ENCODE results near the gene PLAAT1. TPM values are rescaled to one million over a fixed set of nuclear protein-coding genes. Genes with fewer than 3 reads are reported as not detected.

Gene PLAAT1
- polyA plus RNA-seq, 1 experiment = not detected

GRCh38 chr3:193248848-193249468 lies 7.9 kb downstream of the PLAAT1 start:
- CTCF ChIA-PET = no interaction called here
- DNase-seq (ENCODE audit: low read depth, low spot score) = no peak
- TF ChIP-seq, protein P1, sequence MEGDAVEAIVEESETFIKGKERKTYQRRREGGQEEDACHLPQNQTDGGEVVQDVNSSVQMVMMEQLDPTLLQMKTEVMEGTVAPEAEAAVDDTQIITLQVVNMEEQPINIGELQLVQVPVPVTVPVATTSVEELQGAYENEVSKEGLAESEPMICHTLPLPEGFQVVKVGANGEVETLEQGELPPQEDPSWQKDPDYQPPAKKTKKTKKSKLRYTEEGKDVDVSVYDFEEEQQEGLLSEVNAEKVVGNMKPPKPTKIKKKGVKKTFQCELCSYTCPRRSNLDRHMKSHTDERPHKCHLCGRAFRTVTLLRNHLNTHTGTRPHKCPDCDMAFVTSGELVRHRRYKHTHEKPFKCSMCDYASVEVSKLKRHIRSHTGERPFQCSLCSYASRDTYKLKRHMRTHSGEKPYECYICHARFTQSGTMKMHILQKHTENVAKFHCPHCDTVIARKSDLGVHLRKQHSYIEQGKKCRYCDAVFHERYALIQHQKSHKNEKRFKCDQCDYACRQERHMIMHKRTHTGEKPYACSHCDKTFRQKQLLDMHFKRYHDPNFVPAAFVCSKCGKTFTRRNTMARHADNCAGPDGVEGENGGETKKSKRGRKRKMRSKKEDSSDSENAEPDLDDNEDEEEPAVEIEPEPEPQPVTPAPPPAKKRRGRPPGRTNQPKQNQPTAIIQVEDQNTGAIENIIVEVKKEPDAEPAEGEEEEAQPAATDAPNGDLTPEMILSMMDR (IDR thresholded peaks at IDR 0.05; ENCODE audit: low read depth, low read length) = no peak
- POLR2A ChIA-PET = no interaction called here
- Histone ChIP-seq H3K4me3 (ENCODE audit: low read depth, low read length) (no peak overlapping the region), H3K9me3 (ENCODE audit: control insufficient read depth, insufficient read depth, low read length) (no peaks in the 10 kb centered on the region), H3K27me3 (ENCODE audit: control insufficient read depth, insufficient read depth, low read length) (no peaks in the 10 kb centered on the region), H3K27ac (ENCODE audit: low read depth, low read length) (no peak overlapping the region)

DNA sequence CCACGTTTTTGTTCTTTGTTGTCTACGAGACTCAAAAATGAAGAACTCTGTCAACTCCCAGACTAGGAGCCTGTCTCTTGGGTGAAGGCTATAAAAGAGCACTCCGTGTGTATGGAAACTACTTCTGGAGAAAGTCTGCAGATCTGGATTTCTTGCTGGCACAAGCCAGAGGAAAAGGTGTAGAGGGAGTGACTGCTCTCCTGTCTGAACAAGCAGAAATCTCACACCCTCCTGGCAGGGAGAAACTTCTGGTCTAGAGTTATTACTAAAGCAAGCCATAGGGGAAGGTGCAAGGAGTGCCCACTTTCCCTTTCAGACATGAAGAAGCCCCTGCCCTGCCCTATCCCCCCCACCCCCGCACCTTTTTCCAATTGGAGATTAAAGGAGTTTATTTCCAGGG lies 9.5 kb downstream of the PLAAT1 start:
- Histone ChIP-seq H3K27ac (ENCODE audit: low read depth, low read length) (no peak overlapping the region), H3K27me3 (ENCODE audit: control insufficient read depth, insufficient read depth, low read length) (no peaks in the 10 kb centered on the region), H3K9me3 (ENCODE audit: control insufficient read depth, insufficient read depth, low read length) (no peaks in the 10 kb centered on the region), H3K4me3 (ENCODE audit: low read depth, low read length) (no peak overlapping the region)
- CTCF ChIA-PET = no interaction called here
- POLR2A ChIA-PET = no interaction called here
- no peak for DNase-seq (ENCODE audit: low read depth, low spot score)
- TF ChIP-seq, protein P1 (IDR thresholded peaks at IDR 0.05; ENCODE audit: low read depth, low read length) = no peak

GRCh38 chr3:193253986-193254660 lies 13.1 kb downstream of the PLAAT1 start:
- TF ChIP-seq, protein P1 (IDR thresholded peaks at IDR 0.05; ENCODE audit: low read depth, low read length) = no peak
- Histone ChIP-seq H3K9me3 (ENCODE audit: control insufficient read depth, insufficient read depth, low read length) (no peaks in the 10 kb centered on the region), H3K4me3 (ENCODE audit: low read depth, low read length) (no peak overlapping the region), H3K27ac (ENCODE audit: low read depth, low read length) (no peak overlapping the region), H3K27me3 (ENCODE audit: control insufficient read depth, insufficient read depth, low read length) (no peaks in the 10 kb centered on the region)
- ChIA-PET POLR2A (no interaction called here), CTCF (no interaction called here)
- no peak for DNase-seq (ENCODE audit: low read depth, low spot score)

DNA sequence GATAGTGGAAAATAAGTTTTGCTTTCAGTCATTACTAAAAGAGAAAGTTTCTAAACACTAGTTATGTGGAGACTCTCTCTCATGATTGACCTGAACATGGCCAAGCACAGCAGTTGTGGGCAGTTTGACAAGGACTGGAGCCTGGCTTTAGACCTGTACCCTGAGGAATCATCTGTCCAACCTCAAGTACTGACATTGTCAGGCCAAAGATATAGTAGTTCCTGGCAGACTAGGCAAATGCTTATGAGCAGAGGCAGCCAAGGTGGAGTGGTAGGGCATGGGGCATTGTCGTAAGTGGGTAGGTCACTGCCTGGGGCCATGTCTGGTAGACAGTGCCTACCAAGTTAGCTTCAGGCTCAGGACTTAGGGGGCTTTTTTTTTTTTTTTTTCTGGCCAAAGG lies 20.9 kb downstream of the PLAAT1 start:
- no peak overlapping the region for H3K27ac ChIP-seq (ENCODE audit: low read depth, low read length)
- H3K27me3 ChIP-seq (ENCODE audit: control insufficient read depth, insufficient read depth, low read length) = no peaks in the 10 kb centered on the region
- POLR2A ChIA-PET = no interaction called here
- DNase-seq (ENCODE audit: low read depth, low spot score) = no peak
- TF ChIP-seq, protein P1 (IDR thresholded peaks at IDR 0.05; ENCODE audit: low read depth, low read length) = no peak
- H3K4me3 ChIP-seq (ENCODE audit: low read depth, low read length) = no peak overlapping the region
- H3K9me3 ChIP-seq (ENCODE audit: control insufficient read depth, insufficient read depth, low read length) = no peaks in the 10 kb centered on the region
- CTCF ChIA-PET = no interaction called here

- DNase-seq (ENCODE audit: low read depth, low spot score) = no peak
- POLR2A ChIA-PET = no interaction called here
- Histone ChIP-seq H3K27me3 (ENCODE audit: control insufficient read depth, insufficient read depth, low read length) (no peaks in the 10 kb centered on the region), H3K27ac (ENCODE audit: low read depth, low read length) (no peak overlapping the region), H3K9me3 (ENCODE audit: control insufficient read depth, insufficient read depth, low read length) (no peaks in the 10 kb centered on the region), H3K4me3 (ENCODE audit: low read depth, low read length) (no peak overlapping the region)
- TF ChIP-seq, protein P1 (IDR thresholded peaks at IDR 0.05; ENCODE audit: low read depth, low read length) = no peak
- CTCF ChIA-PET = no interaction called here
Measured at GRCh38 chr3:193262707-193263106, 21.7 kb downstream of the PLAAT1 start.

Data from AG04450 (cell line).